T-helper 2 cell (primary cell): ENCODE results near the gene TPPP2.
A peak's percentile ranks its signal among the peaks of the same experiment; 100 is the strongest.

ENCODE experiments used
- DNase-seq, 5 experiments: peaks; one replicate each; pipeline versions ENCODE4 v3.0.0 to v3.0.0-alpha.2; 2012 to 2022

The TPPP2 gene

DNA sequence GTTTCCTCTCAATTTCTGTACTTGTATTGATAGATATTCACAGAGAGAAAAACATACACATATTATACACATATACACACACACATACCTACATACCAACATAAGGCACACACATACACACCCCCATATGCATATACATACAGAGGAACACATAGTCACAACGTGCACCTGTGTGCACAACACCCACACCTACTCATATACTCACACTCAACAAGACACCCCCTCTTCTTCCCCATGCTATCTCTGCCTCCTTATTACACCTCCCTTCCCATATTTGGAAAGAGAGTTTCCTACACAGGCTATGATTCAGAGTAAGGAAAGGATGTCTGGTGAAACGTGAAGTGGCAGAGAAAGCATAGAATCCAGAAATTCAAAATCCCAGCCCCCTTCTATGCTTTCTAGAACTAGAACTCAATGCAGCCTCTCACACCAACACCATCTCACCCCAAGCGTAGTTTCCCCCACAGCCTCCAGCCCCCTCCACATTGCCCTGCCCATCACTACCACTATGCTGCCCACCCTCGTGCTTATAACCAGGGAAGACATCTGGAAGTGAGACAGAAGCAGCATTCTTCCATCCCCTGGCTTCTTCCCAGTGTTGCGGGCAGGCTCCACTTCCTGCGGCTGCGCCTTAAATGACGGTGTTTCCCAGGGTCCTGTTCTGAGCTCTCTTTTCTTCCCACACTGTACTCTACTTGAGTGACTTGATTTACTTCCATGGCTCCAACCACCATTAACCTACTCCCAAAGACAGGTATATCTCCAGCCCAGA, 30.0 kb downstream of the TPPP2 start:
- DNase-seq = no peak

GRCh38 chr14:21060614-21061346, 30.8 kb downstream of the TPPP2 start:
- no peak for DNase-seq

DNA sequence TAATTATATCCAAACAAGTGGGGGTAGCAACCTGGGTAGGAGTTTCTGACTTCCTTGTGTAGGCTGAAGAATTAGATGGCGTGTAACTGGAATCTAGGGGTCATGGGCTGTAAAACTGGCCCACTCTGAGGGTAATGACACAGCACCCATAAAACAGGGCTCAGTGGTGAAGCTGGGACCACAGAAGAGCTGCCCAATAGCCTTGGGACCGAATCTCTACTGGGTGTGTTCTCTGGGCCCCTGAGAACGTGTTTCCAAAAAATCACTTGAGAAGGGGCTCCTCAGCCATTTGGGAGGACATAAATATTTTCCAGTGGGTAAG, 31.3 kb downstream of the TPPP2 start:
- no peak for DNase-seq

GRCh38 chr14:21063479-21063878, 33.5 kb downstream of the TPPP2 start:
- no peak for DNase-seq

- peak in 1 of 5 experiments; percentile 27 for DNase-seq
Measured at GRCh38 chr14:21066882-21067502, 37.0 kb downstream of the TPPP2 start.

DNA sequence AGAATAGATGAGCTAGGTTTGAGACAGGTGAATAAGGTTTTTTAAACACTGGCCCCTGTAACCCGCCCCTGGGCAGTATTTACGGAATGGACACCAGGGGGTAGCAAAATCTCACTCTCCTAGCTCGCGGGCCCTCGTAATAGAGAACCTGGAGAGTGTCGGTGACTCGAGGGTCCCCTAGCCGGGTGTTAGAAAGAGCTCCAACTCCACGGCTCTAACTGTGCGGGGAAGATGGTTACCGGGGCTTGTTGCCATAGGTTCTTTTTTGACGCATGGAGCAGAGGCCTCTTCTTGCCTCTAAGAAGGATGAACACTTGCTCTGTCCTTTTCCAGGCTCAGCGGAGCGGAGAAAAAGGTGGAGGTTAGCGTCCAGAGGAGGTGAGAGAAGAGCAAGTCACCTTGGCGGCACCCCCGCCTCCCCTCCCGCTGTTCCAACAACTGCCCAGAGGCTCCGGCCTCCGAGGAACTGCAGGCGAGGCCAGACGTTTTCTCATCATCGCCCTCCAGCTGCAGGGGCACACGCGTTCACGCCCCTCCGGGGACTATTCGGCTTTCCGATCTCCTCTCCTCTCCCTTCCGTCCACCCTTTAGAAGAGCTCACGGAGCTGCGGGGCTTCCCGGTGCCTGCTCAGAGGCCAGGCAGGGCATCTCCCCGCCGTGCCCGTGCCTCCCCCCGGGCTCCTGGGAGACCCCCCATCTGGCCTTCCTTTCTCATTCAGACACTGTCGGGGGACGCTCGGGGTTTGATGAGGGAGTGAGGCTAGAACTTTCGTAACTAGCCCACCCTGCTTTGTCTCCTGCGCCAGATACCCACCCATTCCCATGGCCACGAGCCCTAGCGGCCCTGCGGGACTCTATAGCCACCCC, 38.7 kb downstream of the TPPP2 start:
- peak in 3 of 5 experiments; percentile 44 to 49 (median 49) for DNase-seq

DNA sequence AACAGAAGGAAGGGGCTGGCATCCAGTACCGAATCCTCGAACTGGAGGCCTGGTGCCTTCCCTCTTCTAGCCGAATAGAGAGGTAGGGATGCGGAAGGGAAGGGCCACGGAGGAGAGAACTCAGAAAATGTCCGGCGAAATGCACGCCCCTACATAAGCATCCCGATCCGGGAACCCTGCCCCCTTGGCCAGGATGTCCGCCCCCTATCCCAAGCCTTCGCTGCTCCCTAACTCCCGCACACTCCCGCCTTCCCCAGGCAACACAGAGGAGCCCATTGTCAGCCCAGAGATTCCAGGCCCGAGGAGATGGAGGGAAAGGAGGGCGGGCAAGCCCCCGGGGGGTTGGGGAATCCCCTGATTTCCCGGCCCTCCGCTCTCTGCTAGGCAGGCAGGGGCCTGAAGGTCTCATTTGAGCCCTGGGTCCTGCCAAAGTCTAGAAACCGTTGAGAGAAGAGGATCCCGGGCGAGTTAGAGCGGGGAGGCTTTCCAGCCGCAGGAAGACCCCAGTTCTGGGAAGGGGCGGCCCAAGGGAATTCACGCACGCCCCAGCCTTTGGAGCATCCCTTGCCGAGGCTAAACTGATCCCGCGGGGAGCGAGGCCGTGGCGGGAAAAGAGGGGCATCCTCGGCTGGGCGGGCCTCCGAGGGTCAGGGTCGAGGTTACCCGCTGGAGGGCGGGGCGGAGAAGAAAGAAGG, 39.5 kb downstream of the TPPP2 start:
- DNase-seq = peak in 1 of 5 experiments; percentile 15

DNA sequence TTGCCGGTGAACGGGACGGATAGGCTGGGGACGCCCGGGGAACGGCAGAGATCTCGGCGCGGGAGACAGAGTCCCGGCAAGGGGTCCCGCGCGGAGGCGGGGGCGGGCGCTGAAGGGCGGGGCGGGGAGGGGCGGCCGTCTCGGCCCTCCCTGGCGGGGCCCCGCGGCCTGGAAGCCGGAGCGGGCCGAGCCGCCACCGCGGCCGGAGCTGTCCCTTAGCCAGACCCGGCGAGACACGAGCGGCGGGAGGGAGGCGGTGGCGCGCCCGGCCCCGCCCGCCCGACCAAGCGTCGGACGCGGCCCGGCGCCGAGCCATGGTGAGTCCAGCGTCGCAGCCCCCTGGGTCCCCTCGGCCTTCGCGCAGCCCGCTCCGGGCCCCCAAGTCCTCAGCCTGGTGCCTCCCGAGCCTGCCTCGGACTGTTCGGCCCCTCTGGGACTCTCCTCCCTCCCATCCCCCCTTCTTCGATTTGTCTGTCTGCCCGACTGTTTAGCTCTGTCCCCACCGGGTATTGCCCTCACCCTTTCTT, 40.1 kb downstream of the TPPP2 start, which contains the start of gene ARHGEF40:
ARHGEF40 (plus strand) TSS at position 222 of the 527 bp plus-strand sequence; CDS start at position 315, 93 bp downstream.
- no peak for DNase-seq

DNA sequence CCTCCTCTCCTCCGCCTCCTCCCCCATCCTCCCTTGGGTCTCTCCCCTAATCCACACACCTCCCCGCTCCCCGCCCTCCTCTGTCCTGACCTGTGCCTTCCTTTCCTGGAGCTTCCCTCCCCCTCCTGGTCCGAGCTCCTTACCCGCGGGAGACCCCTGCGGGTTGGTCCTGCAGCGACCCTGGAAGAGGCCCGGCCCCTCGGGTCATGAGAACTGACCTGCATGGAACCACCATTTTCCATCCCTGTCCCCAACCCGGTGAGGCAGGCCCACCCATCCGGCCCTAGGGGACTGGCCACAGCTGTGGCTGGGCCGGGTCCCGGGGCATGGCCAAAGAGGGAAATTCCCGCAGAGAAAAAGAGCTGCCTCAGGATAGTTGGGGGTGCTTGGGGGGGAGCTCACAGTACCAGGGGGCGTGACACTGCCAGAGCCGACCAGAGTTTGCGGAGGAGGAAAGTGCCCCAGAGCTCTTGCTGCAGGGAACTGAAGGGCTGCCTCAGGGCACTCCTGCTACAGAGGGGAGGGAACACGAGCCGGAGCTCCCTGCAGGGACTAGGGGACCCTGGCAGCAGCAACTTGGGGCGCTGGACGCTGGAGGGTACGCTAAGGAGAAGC, 40.7 kb downstream of the TPPP2 start:
- DNase-seq = peak in 2 of 5 experiments; percentile 11 to 14

- peak in 2 of 5 experiments; percentile 26 to 50 for DNase-seq
Measured at GRCh38 chr14:21071225-21072030, 41.4 kb downstream of the TPPP2 start.

GRCh38 chr14:21072031-21072473, 42.0 kb downstream of the TPPP2 start:
- DNase-seq = no peak

GRCh38 chr14:21072781-21073339, 42.8 kb downstream of the TPPP2 start:
- DNase-seq = no peak

DNA sequence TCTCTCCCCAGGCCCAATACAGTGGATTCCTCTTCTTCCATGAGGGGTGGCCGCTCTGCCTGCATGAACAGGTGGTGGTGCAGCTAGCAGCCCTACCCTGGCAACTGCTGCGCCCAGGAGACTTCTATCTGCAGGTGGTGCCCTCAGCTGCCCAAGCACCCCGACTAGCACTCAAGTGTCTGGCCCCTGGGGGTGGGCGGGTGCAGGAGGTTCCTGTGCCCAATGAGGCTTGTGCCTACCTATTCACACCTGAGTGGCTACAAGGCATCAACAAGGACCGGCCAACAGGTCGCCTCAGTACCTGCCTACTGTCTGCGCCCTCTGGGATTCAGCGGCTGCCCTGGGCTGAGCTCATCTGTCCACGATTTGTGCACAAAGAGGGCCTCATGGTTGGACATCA, 43.9 kb downstream of the TPPP2 start:
- no peak for DNase-seq

- DNase-seq = no peak
Measured at GRCh38 chr14:21074398-21075272, 44.6 kb downstream of the TPPP2 start.

GRCh38 chr14:21075719-21076437, 45.9 kb downstream of the TPPP2 start:
- no peak for DNase-seq

- no peak for DNase-seq
Measured at GRCh38 chr14:21077672-21078071, 47.7 kb downstream of the TPPP2 start.

DNA sequence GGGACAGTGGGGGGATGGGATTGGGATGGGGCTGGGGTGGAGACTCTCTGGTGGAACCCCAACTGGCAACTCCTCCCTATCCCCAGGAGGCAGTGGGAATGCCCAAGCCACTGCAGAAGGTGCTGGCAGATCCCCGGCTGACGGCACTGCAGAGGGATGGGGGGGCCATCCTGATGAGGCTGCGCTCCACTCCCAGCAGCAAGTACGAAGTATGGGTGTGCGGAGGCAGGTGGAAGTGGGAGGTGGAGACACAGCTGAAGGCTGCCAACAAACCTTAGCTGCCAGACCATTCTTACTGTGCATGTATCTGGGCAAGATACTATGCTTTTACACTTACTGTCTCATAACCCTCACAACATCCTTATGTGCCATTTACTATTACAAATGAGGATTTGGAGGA, 48.3 kb downstream of the TPPP2 start:
- no peak for DNase-seq

DNA sequence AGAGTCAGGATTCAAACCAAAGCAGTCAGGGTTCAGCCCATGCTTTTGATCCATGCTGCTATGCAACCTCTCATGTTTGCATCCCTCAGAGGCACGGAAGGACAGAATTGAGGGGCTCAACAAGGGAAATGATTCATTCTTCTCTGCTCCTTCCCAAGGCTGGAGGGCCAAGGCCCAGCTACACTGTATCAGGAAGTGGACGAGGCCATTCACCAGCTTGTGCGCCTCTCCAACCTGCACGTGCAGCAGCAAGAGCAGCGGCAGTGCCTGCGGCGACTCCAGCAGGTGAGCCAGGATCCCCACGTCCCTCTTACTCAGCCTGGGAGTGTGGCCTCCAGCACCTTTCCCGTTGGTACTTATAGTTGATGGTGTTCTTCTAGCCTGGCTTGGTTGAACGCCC, 48.7 kb downstream of the TPPP2 start:
- DNase-seq = no peak
